ENCODE measurements around the gene COL19A1.

GRCh38 chr6:69937402-69938136 is 71.2 kb downstream of the COL19A1 start:
- TF ChIP-seq CTCF (IDR thresholded peaks at IDR 0.05), result no peak
- no peak for TF ChIP-seq POLR2A (IDR thresholded peaks at IDR 0.05)
